NOMO-1 treated with DMSO at 0.1 percent for 48 hours (cell line): ENCODE results near the gene PEX13.
A peak's percentile ranks its signal among the peaks of the same experiment; 100 is the strongest.

Experiments used
- DNase-seq: peaks from one replicate; lab custom pipeline; 2025; ENCODE audit not compliant: unreplicated experiment; lab: John Stamatoyannopoulos, UW

PEX13 gene

DNA sequence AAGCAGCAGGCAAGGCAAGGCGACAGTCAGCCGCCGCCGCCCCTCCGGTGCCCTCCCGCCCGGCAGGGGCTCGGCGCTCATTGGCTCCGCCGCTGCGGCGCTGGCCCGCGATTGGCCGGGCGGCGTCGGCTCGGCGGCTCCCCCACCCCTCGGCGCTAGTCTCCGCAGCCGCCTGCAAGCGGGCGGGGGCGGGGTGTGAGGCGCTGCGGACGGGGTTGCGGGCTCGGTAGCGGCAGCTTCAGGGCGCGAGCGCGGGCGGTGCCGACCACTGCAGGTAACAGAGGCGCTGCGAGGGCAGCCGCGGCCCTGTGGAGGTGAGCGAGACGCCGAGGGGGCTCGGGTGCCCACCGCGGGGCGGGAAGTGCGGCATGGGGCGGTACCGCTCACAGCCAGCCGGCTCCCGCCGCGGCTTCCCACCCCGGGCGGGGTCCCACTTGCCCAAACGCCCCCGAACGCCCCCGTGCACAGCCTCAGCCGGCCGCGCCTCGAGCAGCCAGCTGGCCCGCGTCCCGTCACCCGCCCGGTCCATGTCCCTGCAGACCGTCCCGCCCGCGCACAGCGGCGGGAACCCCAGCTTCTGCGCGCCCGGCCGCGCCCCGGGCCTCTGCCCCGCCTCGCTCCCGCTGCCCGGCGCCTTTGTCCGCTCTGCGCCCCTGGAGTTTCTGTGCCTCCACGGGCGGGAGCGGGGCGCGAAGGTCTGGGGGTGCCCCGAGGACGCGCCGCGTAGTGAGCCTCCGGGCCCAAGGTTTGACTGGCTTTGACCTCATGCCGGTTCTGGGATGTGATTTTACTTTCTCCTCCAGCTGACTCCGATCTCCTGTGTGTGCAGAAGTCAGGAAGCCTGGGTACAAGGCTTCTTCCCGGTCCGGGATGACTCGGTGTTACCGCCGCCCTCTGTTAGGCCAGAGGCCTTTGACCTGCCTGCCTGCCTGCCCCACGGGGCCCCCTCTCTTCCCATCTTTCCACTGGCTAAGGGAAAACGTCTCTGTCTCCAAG, 48.5 kb downstream of the PEX13 start, which contains the start of gene SANBR:
TSS of gene SANBR (plus strand) at position 158 of the 996 bp plus-strand sequence. CDS start 4,480 bp downstream, outside the sequence.
- peak; percentile 90 for DNase-seq

GRCh38 chr2:61074100-61074499, 56.6 kb downstream of the PEX13 start:
- no peak for DNase-seq

DNA sequence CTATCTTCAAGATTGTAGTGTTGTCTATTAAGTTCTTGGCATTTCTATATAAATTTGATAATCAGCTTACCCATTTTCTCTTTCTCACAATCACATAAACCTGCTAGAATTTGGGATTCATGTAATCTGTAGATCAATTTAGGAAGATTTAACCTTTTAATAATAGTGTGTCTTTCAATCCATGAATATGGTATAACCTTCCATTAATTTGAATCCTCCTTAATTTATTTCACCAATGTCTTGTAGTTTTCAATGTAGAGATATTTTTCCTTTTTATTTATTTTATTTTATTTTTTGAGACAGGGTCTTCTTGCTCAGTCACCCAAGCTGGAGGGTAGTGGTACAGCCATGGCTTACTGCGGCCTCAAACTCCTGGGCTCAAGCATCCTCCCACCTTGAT, 68.4 kb downstream of the PEX13 start:
- DNase-seq, result no peak

DNA sequence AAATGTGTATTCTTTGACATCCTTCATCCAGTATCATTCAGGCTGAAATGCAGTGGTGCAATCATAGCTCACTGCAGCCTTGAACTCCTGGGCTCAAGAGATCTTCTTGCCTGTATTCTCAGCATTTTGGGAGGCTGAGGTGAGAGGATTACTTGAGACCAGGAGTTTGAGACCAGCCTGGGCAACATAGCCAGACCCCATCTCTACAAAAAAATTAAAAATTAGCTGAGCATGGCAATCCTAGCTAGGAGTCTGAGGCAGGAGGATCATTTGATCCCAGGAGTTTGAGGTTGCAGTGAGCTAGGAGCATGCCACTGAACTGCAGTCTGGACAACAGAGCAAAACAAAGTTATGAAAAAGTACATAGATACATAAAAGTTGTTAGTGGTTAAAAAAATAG, 72.3 kb downstream of the PEX13 start:
- DNase-seq, result no peak

DNA sequence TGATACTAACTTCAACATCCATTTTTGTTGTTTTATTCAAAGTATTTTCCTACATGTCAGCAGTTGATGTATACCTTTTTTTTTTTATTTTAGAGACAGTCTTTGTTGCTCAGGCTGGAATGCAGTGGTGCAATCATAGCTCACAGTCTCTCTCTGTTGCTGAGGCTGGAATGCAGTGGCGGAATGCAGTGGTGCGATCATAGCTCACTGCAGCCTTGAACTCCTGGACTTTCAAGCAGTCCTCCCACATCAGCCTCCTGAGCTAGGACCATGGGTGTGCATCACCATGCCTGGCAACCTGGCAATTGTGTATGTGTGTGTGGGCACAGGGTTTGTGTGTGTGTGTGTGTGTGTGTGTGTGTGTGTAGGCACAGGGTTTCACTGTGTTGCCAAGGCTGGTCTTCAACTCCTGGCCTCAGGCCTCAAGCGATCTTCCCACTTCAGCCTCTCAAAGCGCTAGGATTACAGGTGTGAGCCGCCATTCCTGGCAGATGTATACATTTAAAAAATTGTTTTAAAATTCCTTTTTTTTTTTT, 72.9 kb downstream of the PEX13 start:
- no peak for DNase-seq

DNA sequence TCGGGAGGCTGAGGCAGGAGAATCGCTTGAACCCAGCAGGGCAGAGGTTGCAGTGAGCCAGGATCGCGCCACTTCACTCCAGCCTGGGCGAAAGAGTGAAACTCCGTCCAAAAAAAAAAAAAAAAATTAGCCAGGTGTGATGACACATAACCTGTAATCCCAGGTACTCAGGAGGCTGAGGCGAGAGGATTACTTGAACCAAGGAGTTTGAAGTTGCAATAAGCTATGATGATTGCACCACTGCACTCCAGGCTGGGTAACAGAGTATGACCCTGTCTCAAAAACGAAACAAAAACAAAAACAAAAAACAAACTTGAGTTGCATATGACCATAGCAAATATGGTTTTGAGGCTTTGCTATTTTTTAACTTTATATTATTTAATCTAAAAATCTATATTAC, 74.0 kb downstream of the PEX13 start:
- no peak for DNase-seq

DNA sequence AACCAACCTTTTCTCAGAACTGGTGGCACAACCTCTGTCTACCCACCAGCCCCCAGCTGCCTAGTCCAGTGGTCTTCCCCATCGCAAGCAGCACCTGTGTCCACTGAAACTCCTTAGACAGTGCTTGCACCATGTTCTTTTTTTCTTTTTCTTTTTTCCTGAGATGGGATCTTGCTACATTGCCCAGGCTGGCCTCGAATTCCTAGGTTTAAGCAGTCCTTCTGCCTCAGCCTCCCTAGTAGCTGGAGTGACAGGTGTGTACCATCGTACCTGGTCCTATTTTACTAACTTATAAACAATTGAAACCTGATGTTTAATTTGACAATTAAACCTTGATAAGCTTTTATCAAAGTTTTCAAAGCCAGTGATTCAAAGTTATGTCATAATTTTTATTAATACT, 78.9 kb downstream of the PEX13 start:
- no peak for DNase-seq

DNA sequence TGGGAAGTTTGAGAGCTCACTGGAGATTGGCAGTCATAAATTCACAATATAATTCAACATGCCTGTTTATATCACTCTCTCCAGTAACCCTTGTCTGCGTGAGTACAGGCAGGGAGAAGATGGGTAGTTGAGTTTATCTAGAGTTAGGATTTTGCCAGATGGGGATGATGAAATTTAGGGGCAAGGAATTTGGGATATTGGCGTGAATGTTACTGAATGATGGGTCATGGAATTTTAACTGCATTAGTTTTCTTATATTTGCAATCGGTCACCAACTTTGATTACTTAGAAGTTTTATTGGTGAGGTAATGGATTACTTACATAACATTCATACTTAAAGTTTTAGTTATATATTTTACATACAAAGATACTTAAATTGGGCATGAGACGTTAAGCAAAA, 83.3 kb downstream of the PEX13 start:
- no peak for DNase-seq
